Stimulated activated CD8-positive, alpha-beta memory T cell treated with anti-CD3 and anti-CD28 coated beads, Interleukin-15, amount 100 ng/mL, for 48 hours (primary cell): Measurements from ENCODE around the gene LIPM.
"Not testable (repeated sequence)": the region's sequence is repeated elsewhere in the genome, so short reads cannot be mapped to it uniquely, and the experiment has no call there.

ENCODE experiments used
- DNase-seq, 2 donors: peaks; one replicate each; pipeline ENCODE4 v3.0.0-alpha.2; 2020; ENCODE audit warnings: low read depth in 2 of 2

Gene LIPM

GRCh38 chr10:88803641-88804040 is 1.1 kb downstream of the LIPM start:
- DNase-seq: no peak

GRCh38 chr10:88804083-88804812 is 1.7 kb downstream of the LIPM start:
- no peak for DNase-seq

GRCh38 chr10:88805361-88805760 is 2.8 kb downstream of the LIPM start:
- DNase-seq: no peak

- DNase-seq: no peak
Observed at GRCh38 chr10:88805924-88806323, 3.4 kb downstream of the LIPM start.

- DNase-seq: no peak
Observed at GRCh38 chr10:88809621-88810020, 7.1 kb downstream of the LIPM start.

GRCh38 chr10:88810196-88810961 is 7.8 kb downstream of the LIPM start:
- no peak for DNase-seq

GRCh38 chr10:88813200-88813599 is 10.7 kb downstream of the LIPM start:
- no peak for DNase-seq

GRCh38 chr10:88819290-88819689 is 16.8 kb downstream of the LIPM start:
- no peak for DNase-seq

GRCh38 chr10:88820748-88821401 is 18.3 kb downstream of the LIPM start:
- no peak for DNase-seq

GRCh38 chr10:88826388-88826787 is 23.9 kb downstream of the LIPM start:
- no peak for DNase-seq

GRCh38 chr10:88827671-88828070 is 25.1 kb downstream of the LIPM start:
- no peak for DNase-seq

GRCh38 chr10:88828310-88828709 is 25.8 kb downstream of the LIPM start:
- DNase-seq: no peak

GRCh38 chr10:88830643-88831268 is 28.2 kb downstream of the LIPM start:
- no peak for DNase-seq

GRCh38 chr10:88831709-88832108 is 29.2 kb downstream of the LIPM start:
- peak in 1 of 2 donors; percentile 41 for DNase-seq

GRCh38 chr10:88832376-88832775 is 29.8 kb downstream of the LIPM start:
- DNase-seq: no peak

- no peak for DNase-seq
Observed at GRCh38 chr10:88833156-88833555, 30.6 kb downstream of the LIPM start.

GRCh38 chr10:88833723-88834122 is 31.2 kb downstream of the LIPM start:
- no peak for DNase-seq

GRCh38 chr10:88835096-88835909 is 32.8 kb downstream of the LIPM start:
- DNase-seq: peak; percentile 71 to 72

GRCh38 chr10:88835910-88836221 is 33.3 kb downstream of the LIPM start:
- no peak for DNase-seq

- not testable (repeated sequence) for DNase-seq
Observed at GRCh38 chr10:88837632-88838031, 35.1 kb downstream of the LIPM start.

- DNase-seq: no peak
Observed at GRCh38 chr10:88838766-88839350, 36.3 kb downstream of the LIPM start.
